ES-I3 (cell line): ENCODE measurements around the gene APOL5.
"Not testable (repeated sequence)": the region's sequence is repeated elsewhere in the genome, so short reads cannot be mapped to it uniquely, and the experiment has no call there.

ENCODE experiments used
- H3K36me3 ChIP-seq: 2 replicates; pipeline ENCODE4 v1.6.1; 2013; ENCODE audit warnings: mild to moderate bottlenecking, low read length, control low read depth, moderate library complexity; ENCODE audit not compliant: insufficient read depth
- H3K4me1 ChIP-seq: 2 replicates; pipeline ENCODE4 v1.6.1; 2013; ENCODE audit warnings: mild to moderate bottlenecking, control low read depth, low read length; ENCODE audit not compliant: insufficient read depth
- H3K9ac ChIP-seq: 2 replicates; pipeline ENCODE4 v1.6.1; 2013; ENCODE audit warnings: low read depth, mild to moderate bottlenecking, low read length, moderate library complexity
- H3K9me3 ChIP-seq: 2 replicates; pipeline ENCODE4 v1.6.1; 2013; ENCODE audit warnings: mild to moderate bottlenecking, low read length, moderate library complexity; ENCODE audit not compliant: control insufficient read depth, insufficient read depth

APOL5 gene

DNA sequence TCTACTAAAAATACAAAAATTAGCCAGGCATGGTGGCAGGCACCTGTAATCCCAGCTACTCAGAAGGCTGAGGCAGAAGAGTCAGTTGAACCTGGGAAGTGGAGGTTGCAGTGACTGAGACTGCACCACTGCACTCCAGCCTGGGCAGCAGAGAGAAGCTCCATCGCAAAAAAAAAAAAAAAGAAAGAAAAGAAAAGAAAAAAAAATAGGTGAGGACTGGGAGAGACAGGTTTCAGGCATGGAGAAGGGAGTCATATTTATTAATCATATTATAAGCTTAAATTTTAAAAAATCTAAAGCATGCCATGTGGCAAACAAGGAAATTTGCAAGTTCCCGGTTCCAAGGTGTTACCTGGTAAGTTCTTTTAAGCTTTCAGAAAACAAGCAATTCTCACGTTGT, at the start of gene APOL5:
TSS of gene APOL5 (plus strand) at position 301 of the 400 bp plus-strand sequence. CDS start at position 301, 0 bp downstream.
- H3K4me1 ChIP-seq, result no peaks in the 10 kb centered on the region
- no peak within 1 kb of the TSS for H3K9ac ChIP-seq
- no peaks in the 10 kb centered on the region for H3K9me3 ChIP-seq
- no peaks in the 10 kb centered on the region for H3K36me3 ChIP-seq

GRCh38 chr22:35674335-35674734, 43.3 kb upstream of the APOL5 start:
- H3K9ac ChIP-seq, result no peak overlapping the region
- H3K9me3 ChIP-seq, result 0 out of 2 replicates have a peak, but pooled peaks cover 2% of the 10 kb centered on the region
- H3K4me1 ChIP-seq, result no peaks in the 10 kb centered on the region

DNA sequence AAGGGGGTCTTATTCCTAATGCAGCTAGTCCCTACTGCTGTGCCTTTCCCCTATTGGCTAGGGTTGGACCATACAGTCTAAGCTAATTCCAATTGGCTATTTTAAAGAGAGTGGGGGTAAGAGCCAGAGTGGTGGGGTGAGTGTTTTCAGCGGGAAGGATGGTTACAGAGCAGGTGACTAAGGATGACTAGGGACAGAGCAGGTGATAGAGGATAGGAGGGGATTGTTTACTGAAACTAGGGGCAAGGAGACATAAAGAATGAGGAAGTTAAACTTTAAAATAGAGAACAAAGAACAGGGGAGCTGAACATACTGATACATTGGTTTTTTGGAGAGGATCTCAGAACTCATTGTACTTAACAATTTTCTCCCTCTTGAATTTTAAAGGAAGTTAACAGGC, 41.6 kb upstream of the APOL5 start:
- not testable (repeated sequence) for H3K4me1 ChIP-seq, H3K9ac ChIP-seq, H3K9me3 ChIP-seq, H3K36me3 ChIP-seq

More at GRCh38 chr22:35674335-35674734, 43.3 kb upstream of the APOL5 start:
- H3K36me3 ChIP-seq, result no peaks in the 10 kb centered on the region

DNA sequence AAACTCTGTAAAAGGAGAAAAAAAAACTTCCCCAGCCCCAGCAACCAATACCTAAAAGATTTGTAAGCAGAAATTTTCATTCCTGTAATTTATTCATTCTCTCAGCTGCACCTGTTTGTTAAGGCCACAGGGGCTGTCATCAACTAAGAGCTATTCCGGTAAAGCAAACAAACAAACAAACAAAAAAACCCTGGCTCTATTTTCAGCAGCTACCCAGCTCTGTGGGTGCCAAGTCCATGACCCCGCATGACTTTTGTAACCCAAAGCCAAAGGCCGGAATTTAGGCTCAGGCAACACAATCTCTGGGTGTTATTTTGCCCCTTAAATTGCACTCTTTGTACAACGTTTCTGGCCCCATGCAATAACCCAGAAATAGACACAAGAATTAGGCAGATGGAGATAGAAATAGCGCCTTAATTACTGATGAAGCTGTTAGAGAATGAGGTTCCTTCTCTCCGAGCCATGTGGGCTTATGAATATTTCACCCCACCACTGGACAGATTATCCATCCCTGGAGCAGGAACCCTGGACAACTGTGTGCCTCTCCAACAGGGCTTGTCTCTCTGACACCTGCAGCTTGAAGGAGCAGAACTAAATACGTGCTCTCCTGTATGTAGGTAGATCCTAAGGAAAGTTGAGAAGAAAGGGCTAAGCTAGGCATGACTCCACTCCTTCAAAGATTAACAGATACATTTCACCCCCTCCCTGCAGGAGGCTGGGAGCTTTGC, 40.0 kb upstream of the APOL5 start:
- H3K9me3 ChIP-seq, result peaks cover 8% of the 10 kb centered on the region
- no peaks in the 10 kb centered on the region for H3K4me1 ChIP-seq
- H3K9ac ChIP-seq, result no peak overlapping the region
- H3K36me3 ChIP-seq, result no peaks in the 10 kb centered on the region

DNA sequence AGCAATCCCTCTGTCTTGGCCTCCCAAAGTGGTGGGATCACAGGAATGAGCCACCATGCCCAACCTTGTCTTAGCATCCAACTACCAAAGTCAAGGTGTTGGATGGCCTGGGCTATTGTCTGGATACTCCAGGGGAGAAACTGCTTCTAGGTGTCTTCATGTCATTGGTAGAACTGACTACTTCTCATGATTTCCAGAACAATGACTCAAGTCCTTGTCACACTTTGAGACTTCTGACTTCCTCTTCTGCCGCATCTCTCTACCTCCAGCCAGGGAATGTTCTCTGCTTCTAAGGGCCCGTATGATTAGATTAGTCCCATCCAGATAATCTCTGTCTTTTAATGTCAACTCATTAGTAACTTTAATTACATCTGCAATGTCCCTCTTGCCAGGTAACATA, 38.8 kb upstream of the APOL5 start:
- Histone ChIP-seq H3K9me3 (peaks cover 8% of the 10 kb centered on the region), H3K4me1 (no peaks in the 10 kb centered on the region), H3K36me3 (no peaks in the 10 kb centered on the region), H3K9ac (no peak overlapping the region)

DNA sequence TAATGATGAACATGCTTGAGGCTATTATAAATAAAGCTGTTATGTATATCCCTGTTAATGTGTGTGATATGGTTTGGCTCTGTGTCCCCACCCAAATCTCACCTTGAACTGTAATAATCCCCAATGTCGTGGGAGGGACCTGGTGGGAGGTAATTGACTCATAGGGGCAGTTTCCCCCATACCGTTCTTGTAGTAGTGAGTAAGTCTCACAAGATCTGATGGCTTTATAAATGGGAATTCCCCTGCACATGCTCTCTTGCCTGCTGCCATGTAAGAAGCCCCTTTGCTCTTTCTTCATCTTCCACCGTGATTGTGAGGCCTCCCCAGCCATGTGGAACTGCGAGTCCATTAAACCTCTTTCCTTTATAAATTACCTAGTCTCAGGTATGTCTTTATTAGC, 38.2 kb upstream of the APOL5 start:
- H3K9me3 ChIP-seq, H3K36me3 ChIP-seq, H3K9ac ChIP-seq, H3K4me1 ChIP-seq: not testable (repeated sequence)

GRCh38 chr22:35681454-35682052, 36.1 kb upstream of the APOL5 start:
- Histone ChIP-seq H3K9ac (no peak overlapping the region), H3K36me3 (no peaks in the 10 kb centered on the region), H3K9me3 (peaks cover 8% of the 10 kb centered on the region), H3K4me1 (no peaks in the 10 kb centered on the region)

GRCh38 chr22:35683560-35683959, 34.1 kb upstream of the APOL5 start:
- Histone ChIP-seq H3K9ac (no peak overlapping the region), H3K9me3 (peaks cover 8% of the 10 kb centered on the region), H3K4me1 (no peaks in the 10 kb centered on the region), H3K36me3 (no peaks in the 10 kb centered on the region)

DNA sequence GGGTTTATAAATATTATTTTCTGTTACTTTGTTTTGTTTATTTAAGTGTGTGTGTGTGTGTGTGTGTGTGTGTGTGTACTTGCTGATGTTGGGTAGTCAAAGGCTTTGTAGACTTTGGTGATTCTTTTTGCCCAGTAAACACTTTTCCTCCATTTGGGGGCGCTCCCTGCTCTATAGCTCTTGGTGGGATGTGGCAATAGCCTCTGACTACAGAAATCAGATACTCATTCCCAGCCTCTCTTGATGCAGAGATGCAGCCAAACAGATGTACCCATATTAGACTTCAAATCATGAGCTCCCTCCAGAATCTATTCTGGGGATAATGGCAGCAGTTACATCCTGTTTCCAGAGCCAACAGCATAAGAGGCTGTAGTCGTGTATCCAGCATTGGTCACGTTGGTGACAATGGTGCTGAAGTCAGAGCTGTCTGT, 33.4 kb upstream of the APOL5 start:
- no peak overlapping the region for H3K9ac ChIP-seq
- peaks cover 8% of the 10 kb centered on the region for H3K9me3 ChIP-seq
- H3K36me3 ChIP-seq, result no peaks in the 10 kb centered on the region
- H3K4me1 ChIP-seq, result no peaks in the 10 kb centered on the region

GRCh38 chr22:35684732-35685131, 32.9 kb upstream of the APOL5 start:
- Histone ChIP-seq H3K4me1 (no peaks in the 10 kb centered on the region), H3K36me3 (no peaks in the 10 kb centered on the region), H3K9ac (no peak overlapping the region), H3K9me3 (peaks cover 8% of the 10 kb centered on the region)

- Histone ChIP-seq H3K36me3 (no peaks in the 10 kb centered on the region), H3K4me1 (no peaks in the 10 kb centered on the region), H3K9ac (no peak overlapping the region), H3K9me3 (peaks cover 8% of the 10 kb centered on the region)
These were observed 31.9 kb upstream of the APOL5 start for GRCh38 chr22:35685731-35686130.

DNA sequence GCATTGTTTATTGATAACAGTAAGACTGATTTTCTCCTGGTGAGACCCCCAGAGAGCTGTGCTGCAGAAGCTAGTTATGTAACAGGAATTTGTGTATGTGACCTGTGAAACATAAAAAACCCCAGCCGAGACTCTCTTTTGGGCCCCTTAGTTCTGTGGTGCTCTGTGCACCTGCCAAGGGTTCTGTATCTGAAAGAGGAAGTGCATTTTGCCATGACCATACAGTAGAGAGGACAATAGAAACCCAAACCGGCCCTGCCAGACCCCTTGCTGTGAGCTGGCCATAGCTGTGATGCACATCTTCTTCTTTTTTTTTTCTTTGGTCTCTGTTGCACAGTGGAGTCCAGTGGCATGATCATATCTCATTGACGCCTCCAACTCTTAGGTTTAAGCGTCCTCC, 31.4 kb upstream of the APOL5 start:
- no peaks in the 10 kb centered on the region for H3K36me3 ChIP-seq
- no peak overlapping the region for H3K9ac ChIP-seq
- no peaks in the 10 kb centered on the region for H3K4me1 ChIP-seq
- H3K9me3 ChIP-seq, result peaks cover 6% of the 10 kb centered on the region

- Histone ChIP-seq H3K4me1 (no peaks in the 10 kb centered on the region), H3K9ac (no peak overlapping the region), H3K36me3 (no peaks in the 10 kb centered on the region), H3K9me3 (no peaks in the 10 kb centered on the region)
These were observed 30.2 kb upstream of the APOL5 start for GRCh38 chr22:35687461-35687860.

- Histone ChIP-seq H3K36me3 (no peaks in the 10 kb centered on the region), H3K4me1 (no peaks in the 10 kb centered on the region), H3K9me3 (no peaks in the 10 kb centered on the region), H3K9ac (no peak overlapping the region)
These were observed 28.6 kb upstream of the APOL5 start for GRCh38 chr22:35688913-35689675.

DNA sequence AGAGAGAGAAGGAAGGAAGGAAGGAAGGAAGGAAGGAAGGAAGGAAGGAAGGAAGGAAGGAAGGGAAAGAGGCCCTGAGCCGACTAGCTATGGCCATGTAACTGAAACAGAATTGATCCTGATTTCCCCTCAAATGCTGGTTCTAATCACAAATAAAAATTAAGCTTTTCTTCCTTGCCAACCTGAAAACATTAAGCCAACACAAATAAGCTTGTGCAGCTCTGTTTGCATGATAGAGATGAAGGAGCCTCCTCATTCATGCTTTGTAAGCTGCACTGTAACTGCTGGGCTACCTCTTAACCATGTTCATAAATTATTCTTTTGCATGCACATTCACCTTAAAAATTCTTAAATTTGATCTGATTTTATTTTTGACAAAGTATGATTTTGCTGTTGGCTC, 27.7 kb upstream of the APOL5 start:
- no peak overlapping the region for H3K9ac ChIP-seq
- no peaks in the 10 kb centered on the region for H3K4me1 ChIP-seq
- no peaks in the 10 kb centered on the region for H3K36me3 ChIP-seq
- H3K9me3 ChIP-seq, result no peaks in the 10 kb centered on the region
